Ureter (tissue), 1 donor: ENCODE measurements around the gene SAMD8. TPM values are rescaled to one million over a fixed set of nuclear protein-coding genes. Genes with fewer than 3 reads are reported as not detected.
"Not testable (repeated sequence)": the region's sequence is repeated elsewhere in the genome, so short reads cannot be mapped to it uniquely, and the experiment has no call there.

Experiments used
- DNase-seq: peaks from one replicate; pipeline ENCODE4 v3.0.0-alpha.2; 2020; ENCODE audit warnings: low spot score
- total RNA-seq: library from RNA; stranded (reverse); gene quantifications from one replicate; pipeline ENCODE4 v1.2.4, GENCODE V29; 2023
- donor health status: DM: yes; HTN: yes; CAD: no.

Gene SAMD8
- total RNA-seq, 1 donor from 2014 or later = 26.0 TPM

DNA sequence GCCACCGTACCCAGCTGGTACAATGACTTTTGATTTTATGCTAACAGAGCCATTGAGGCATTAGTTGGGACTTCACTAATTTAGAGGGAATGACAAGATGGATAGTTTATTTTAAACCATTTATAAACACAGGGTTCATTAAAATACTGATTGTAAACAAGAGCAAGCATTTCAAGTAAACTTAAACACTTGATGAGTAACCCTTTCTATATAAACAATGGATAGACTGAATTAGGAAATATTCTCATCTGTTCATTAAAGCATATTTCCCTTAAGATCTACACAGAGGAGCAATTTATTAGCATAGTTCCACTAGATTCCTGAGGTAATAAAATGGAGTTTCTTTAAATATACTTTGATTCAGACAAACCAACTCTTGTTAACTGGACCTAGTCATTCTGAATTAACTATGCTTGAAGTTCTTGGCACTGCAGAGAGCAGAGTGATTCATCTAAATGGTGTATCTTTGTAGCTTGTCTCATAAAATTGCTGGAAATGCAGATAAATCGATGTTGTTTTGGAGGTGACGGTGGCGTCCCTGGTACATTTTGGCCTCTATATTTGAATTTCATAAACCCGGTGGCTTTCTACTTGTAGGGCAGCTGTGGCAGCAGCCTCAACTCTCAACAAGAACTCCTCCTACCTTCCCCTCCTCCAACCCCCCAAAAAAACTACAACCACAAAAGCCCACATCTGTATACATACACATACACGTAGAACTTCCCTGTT is 83.7 kb downstream of the SAMD8 start:
- DNase-seq = no peak

DNA sequence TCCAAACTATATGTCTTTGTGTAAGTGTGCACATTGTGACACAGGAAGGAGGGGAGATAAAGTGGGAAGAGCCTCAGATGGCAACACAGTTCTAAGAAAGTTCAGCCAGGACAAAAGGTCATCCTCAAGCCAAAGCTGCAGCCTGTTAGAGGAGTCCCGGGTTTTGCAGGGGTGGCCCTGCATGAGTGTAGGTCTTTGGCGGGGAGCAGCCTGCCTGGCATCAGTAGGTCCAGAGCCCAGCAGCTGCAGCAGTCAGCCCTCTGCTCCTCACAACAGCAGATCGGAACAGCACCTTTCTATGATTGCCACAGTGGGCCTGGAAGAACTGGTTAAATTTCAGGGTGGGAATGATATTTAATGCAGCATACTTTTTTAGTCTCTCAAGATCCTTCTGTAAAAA is 85.6 kb downstream of the SAMD8 start:
- DNase-seq = peak; percentile 27

DNA sequence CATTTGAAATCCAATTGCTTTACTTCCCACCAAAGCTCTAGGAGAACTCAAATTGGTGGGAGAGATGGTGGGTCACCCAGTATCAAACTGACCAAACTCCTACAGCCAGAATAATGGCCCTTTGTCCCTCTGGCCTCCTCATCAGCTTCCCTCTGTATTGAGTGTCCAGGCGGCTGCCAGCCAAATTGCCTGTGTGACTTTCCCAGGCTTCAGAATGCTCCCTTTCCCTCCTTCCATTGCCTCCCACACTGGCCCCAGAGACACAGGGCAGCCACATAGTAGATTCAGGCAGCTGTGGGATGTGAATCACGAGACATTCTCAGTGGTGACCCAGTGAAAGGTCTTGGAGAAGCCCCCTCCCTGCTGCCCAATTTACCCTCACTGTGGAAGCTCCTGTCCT is 86.5 kb downstream of the SAMD8 start:
- peak; percentile 22 for DNase-seq

DNA sequence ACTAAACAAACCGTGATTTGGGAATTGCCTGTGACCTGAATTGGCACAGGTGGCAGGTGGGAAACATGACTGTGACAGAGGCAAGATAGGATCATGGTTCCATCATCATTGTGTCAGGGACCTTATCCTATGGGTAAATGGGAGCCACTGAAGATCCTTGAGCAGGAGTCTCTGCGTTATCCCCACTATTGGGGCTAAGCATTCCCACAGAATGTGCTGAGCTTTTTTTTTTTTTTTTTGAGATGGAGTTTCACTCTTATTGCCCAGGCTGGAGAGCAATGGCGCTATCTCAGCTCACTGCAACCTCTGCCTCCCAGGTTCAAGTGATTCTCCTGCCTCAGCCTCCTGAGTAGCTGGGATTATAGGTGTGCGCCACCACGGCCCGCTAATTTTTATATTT is 88.5 kb downstream of the SAMD8 start:
- DNase-seq = not testable (repeated sequence)

DNA sequence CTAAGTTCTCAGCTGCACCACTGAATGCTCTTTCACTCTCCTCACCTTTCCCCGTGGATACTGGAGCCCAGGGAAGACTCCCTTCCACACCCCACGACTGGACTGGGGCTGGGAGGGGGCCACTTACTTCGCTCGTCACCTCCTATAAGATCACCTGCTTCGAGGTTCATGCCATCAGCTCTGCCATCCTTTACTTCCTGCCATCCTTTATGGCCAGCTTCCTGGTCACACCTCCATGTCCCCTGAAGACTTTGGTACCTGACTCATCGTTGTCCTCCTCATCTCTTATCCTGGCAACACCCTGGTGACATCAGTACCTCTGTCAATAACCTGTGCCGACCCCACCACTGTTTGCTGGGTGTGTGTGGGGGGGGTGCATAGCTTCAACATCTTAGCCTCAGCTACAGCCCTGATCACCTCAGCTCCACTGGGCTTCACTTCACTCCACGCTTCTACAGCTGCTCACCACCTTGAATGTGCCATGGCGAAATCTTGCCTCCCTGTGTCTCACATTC is 90.4 kb downstream of the SAMD8 start:
- no peak for DNase-seq

DNA sequence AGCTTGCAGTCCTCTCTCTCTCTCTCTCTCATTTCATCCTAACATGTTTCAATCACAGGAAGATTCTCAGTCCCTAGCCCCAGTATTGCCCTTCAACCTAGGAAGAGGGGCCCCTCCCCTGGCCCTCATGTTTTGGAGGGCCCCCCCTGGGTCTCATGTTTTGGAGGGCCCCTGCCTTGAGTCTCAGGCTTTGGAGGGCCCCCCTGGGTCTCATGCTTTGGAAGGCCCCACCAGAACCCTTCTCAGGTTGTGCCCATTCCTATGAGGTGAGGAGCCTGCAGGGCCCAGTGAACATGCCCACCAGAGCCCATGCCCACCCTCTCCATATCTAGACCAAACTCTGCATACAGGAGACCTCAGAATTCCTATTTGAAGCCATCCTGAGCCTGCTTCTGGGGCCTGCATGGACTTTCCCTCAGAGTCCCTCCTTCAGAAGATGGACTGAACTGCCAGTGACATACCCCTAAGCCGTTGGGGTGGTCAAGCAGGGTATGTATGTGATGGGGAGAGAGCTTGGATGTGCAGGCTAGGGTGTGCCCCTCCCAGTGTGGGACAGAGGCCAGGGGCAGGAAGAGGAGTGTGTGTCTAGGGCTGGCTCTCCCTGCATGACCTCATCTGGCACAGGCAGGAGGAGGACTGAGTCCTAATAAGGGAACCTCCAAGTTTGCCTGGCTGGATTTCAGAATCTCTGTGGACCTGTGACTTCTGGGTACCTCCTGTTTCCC is 91.0 kb downstream of the SAMD8 start:
- DNase-seq = peak; percentile 66

DNA sequence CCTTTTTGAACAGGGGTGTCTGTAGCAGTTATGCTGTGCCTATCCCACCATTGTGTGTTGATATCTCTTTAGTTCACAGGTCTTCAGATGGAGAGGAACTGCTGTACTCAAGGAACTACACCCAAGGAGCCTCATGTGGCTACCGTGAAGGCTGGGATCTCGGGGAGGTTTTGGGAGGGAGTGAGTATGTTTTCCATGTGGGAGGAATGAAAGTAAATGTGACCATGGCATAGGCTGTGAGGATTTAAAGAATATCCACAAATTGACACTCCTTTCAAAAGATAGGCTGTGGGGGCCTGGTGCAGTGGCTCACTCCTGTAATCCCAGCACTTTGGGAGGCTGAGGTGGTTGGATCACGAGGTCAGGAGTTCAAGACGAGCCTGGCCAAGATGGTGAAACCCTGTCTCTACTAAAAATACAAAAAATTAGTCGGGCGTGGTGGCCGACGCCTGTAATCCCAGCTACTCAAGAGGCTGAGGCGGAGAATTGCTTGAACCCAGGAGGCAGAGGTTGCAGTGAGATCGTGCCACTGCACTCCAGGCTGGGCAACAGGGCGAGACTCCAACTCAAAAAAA is 91.7 kb downstream of the SAMD8 start:
- DNase-seq = not testable (repeated sequence)

DNA sequence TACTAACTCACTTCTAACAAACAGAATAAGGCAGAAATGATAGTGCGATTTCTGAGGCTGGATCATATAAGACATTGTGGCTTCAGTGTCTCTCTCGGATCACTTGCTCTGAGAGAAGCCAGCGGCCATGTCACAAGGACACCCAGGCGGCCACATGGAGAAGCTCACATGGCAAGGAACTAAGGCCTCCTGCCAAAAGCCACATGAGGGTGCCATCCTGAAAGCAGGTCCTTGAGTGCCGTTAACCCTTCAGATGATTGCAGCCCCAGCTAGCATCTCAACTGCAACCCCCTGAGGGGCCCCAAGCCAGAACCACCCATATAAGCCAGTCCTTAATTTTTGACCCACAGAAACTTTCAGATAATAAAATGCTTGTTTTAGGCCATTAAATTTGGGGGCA is 92.3 kb downstream of the SAMD8 start:
- no peak for DNase-seq

DNA sequence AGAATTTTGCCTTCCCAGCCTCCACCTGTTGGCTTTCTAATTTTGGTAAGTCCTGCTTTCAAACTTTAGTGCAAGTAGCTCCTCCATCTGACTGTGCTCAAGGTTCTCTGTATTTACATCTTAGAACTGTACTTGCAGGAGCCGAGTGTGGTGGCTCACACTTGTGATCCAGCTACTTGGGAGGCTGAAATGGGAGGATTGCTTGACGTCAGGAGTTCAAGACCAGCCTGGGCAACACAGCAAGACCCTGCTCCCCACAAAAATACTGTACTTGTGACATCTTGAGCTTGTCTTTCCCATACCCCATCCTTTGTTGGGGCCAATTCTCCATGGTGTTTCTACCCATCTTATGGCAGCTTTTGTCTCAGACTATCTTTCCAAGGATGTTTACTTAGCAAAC is 94.5 kb downstream of the SAMD8 start:
- DNase-seq = no peak

DNA sequence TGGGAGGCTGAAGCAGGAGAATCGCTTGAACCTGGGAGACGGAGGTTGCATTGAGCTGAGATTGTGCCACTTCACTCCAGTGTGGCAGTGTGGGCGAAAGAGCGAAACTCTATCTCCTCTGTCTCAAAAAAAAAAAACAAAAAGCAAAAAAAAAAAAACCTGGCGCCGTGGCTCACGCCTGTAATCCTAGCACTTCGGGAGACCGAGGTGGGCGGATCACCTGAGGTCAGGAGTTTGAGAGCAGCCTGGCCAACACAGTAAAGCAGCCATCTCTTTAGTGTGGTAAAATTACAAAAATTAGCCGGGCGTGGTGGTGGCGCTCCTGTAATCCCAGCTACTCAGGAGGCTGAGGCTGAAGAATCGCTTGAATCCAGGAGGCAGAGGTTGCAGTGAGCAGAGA is 95.2 kb downstream of the SAMD8 start:
- not testable (repeated sequence) for DNase-seq

DNA sequence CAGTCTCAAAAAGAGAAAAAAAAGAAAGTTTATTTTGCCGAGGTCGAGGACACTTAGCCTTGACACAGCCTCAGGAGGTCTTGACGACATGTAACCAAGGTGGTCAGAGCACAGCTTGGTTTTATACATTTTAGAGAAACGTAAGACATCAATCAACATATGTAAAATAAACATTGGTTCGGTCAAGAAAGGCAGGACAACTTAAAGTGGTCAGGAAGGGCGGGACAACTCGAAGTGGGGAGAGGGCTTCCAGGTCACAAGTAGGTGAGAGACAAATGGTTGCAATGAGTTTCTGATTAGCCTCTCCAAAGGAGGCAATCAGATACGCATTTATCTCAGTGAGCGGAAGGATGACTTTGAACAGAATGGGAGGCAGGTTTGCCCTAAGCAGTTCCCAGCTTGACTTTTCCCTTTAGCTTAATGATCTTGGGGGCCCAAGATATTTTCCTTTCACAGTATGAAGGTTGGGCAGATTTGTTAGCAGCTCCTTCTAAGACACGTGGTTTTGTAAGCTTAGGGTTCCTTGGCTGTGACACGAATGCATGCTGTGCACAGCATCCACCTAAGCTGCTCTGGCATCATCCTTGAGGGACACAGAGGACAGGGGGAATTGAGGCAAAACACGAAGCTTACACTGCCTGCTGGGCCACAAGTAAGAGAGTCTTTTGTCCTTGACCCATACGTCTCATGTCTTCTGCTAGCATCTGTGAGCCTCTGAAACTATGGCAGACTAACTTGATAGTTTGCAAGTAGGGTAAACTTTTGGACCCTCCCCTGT is 95.8 kb downstream of the SAMD8 start:
- DNase-seq = no peak

DNA sequence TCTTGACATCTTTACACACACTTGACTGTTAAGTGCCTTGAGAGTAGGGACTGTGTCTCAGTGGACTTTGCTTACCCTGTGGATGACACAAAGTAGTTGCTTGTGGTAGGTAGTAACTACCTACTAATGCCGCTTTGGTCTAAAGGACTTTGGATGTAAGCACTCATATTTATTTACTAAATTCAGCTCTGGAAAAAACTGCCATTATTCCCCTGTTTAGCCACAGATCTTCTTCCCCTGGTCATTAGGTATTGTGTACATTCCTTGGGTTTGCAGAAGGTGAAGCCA is 96.3 kb downstream of the SAMD8 start:
- no peak for DNase-seq

DNA sequence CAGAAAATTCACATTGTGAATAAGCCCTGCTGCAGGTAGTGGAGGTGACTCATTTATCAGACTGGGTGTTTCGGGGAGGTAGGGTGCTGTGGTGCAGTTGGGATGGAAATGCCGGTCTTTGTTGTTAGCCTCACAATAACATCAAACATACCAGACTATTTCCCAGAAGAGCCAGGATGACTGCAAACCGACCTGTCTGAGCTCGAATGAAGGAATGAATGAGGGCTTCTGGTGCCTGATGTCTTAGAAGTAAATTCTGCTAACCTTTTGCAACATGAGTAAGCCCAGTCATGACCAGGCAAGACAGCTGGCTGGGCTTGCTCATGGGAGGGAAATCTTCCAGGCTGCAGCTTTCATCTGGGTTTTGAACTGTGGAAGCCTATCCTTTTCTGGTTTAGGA is 96.7 kb downstream of the SAMD8 start:
- DNase-seq = no peak

DNA sequence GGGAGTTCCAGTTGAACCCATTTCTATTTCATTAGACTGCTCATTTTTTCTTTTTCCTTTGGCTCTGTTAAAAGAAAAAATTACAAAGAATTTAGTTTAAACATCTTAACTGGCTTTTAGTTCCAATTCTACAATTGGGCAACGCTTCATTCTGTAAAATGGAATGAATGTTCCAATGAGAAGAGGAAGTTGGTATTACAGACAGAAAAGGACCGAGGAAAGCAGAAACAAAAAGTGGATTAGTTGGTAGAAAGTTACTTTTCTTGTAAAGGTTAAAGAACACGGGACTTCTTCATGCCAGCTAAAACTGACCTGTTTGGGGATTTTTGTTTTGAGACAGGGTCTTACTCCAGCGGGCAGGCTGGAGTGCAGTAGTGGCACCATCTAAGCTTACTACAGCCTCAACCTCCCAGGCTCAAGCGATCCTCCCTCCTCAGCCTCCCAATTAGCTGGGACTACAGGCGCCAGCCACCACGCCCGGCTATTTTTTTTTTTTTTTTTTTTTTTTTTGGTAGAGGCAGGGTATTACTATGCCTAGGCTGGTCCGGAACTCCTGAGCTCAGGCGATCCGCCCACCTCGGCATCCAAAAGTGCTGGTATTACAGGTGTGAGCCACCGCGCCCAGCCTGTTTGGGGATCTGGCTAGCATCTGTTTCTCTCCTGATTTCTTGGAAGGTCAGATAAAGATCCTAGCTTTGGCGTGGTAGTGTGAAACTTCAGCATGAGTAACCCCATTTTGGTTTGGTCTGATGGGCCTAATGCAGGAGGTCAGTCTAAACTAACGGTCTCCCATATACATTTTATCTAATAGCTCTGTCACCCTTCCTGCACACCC is 97.8 kb downstream of the SAMD8 start:
- no peak for DNase-seq

DNA sequence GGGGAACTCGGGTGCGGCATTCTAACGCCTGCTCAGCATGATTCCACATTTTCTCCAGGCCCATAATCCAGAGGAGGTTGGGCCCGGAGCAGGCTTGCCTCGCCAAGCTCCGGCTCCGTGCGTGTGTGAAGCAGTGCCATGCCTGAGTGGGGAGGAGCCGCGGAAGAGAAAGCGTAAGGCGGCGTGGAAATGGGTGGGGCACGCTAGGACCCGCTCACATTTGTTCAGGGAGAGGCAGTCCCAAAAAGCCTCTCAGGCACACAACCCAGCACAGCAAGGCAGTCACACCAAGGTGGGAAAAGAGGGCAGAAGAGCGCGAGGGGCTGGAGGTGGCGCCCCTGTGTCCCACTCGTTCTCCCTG is 98.4 kb downstream of the SAMD8 start:
- peak; percentile 88 for DNase-seq

DNA sequence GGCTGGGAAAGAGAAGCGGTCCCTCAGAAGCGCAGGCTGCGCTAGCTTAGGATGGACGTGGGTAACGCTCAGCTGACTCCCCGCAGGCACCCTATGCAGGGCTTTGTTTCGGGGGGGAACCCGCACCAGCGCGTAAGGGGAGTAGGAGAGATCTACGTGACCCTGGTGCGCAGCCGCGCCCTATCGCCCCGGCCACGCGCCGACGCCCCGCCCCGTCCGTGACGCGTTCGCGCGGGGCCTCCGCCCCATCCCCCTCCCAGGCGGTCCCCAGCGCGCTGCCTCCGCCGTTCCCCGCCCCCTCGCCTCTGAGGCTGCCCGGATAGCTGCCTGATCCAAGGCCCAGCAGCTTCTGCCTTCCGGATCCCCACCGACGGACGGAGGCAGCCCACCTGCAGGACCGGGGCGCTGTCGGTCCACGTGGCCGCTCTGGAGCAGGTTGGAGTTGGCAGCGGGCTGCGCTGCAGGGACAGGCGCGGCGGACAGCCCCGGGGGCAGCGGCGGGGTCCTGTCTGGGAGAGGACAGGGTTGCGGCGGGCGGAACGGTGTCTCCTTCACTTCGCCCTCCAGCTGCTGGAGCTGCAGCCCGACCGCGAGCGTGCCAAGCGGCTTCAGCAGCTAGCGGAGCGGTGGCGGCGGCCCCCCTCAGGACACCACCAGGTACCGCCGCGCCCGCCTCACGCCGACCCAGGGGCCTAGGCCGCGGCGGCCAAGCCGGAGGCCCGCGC is 99.0 kb downstream of the SAMD8 start, which contains the start of gene VDAC2:
VDAC2 (plus strand) TSS at position 515 of the 725 bp plus-strand sequence. CDS start 363 bp downstream, outside the sequence.
- peak; percentile 92 for DNase-seq

DNA sequence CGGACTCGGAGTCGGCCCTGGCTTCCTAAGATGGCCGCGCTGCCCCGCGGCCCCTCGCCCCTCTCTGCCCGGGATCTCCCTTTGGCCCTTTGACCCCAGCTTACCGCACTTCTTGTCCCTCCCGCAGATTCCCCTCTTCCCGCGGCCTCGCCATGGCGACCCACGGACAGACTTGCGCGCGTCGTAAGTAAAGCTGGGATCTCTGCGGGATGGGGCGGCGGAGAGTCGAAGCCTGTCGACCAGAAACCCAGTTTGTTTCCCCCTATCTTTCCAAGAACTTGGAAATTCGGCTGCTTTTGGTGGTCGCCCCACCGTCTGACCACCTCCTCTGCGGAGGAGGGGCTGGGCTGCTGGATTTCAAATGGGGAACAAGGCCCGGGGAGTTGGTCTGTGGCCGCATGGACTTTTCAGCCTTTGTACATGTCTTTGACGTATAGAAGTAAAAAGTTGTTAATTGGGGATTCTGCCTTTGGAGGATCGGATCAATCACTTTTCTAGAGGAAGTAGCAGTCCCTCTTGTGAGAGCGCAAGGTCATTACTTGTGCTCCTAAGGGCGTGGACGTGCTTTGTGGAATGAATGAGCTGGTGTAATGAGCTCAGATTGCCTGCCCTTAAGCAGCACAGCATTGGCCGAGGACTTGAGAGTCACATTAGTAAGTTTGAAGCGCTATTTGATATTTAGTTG is 99.7 kb downstream of the SAMD8 start:
- DNase-seq = peak; percentile 53

DNA sequence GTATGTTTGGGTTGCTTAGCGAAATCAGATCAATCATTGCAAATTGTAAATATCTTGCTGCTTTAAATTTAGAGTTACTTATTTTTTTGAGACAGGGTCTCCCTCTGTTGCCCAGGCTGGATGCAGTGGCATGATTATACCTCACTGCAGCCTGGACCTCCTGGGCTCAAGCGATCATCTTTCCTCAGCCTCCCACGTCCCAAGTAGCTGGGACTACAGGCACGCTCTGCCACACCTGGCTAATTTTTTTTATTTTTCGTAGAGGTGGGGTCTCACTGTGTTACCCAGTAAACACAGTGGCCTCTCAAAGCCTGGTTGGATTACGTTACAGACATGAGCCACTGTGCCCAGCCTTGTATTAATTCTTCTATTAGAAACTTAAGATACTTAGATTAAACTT is 100.9 kb downstream of the SAMD8 start:
- DNase-seq = no peak

DNA sequence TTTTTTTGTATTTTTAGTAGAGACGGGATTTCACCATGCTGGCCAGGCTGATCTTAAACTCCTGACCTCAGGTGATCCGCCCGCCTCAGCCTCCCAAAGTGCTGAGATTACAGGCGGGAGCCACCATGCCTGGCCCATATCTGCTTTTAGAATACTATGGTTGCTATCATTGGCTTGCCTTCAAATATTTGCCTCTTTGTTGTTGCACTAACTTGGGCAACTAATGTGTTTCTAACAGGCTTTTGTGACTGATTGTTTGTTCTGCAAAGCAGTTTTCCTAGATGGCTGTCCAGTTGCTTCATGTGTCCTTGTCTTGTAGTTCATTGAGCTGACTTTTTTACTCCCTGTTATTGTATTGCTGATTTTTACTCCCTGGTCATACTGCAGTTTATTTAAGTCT is 108.8 kb downstream of the SAMD8 start:
- no peak for DNase-seq

DNA sequence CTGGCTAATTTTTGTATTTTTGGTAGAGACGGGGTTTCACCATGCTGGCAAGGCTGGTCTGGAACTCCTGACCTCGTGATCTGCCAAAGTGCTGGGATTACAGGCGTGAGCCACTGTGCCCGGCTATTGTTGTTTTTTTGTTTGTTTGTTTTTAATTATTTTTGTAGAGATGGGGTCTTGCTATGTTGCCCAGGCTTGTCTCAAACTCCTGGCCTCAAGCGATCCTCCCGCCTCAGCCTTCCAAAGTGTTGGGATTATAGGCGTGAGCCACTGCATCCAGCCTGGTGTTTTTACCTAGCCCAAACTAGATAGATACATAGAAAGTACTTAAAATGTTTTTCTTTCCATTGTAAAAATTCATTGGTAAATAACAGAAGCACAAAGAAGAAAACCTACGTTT is 110.0 kb downstream of the SAMD8 start:
- DNase-seq = not testable (repeated sequence)
